Astrocyte (in vitro differentiated cells and primary cell): Measurements from ENCODE around the gene JAKMIP2.
"Not testable (repeated sequence)": the region's sequence is repeated elsewhere in the genome, so short reads cannot be mapped to it uniquely, and the experiment has no call there.

Experiments used
- CTCF ChIP-seq: IDR thresholded peaks from 2 replicates; pipeline ENCODE4 v1.5.1; 2011; ENCODE audit warnings: low read depth, mild to moderate bottlenecking, inconsistent platforms, low read length, moderate library complexity; ENCODE audit not compliant: insufficient read depth
- EZH2 ChIP-seq: IDR thresholded peaks from 2 replicates; pipeline ENCODE4 v1.6.1; 2012; ENCODE audit warnings: mild to moderate bottlenecking, low read length, inconsistent platforms; ENCODE audit not compliant: insufficient read depth

GRCh38 chr5:147553817-147554216 is 228.7 kb downstream of the JAKMIP2 start:
- TF ChIP-seq EZH2, CTCF: not testable (repeated sequence)
